Astrocyte of the hippocampus (primary cell): ENCODE results near the gene CDC42EP2.
A peak's percentile ranks its signal among the peaks of the same experiment; 100 is the strongest.

ENCODE experiments used
- DNase-seq: peaks from one replicate; pipeline ENCODE4 v3.0.0; 2011; ENCODE audit warnings: low read depth, low spot score

CDC42EP2 gene

DNA sequence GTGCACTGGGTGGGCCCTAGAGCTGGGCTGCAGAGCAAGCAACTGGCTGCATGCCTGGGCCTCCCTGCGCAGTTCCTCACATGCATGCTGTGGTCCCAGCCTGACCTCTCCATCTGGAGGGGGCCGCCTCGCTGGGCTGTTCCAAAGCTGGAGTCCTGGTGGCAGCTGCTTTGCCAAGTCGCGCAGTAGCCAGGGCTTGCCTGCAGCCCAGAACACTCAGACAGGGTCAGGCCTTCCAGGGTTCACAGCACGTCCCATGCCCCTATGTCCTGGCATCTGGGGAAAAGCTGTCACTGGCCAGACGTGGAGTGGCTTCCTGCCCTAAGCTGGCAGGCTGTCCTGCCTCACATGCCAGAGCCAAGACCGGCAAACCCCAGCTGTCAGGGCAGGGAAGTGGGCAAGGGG, 16.5 kb upstream of the CDC42EP2 start:
- DNase-seq, result no peak

GRCh38 chr11:65298655-65299179, 15.9 kb upstream of the CDC42EP2 start:
- DNase-seq, result peak; percentile 35

GRCh38 chr11:65300621-65301275, 13.9 kb upstream of the CDC42EP2 start:
- no peak for DNase-seq

DNA sequence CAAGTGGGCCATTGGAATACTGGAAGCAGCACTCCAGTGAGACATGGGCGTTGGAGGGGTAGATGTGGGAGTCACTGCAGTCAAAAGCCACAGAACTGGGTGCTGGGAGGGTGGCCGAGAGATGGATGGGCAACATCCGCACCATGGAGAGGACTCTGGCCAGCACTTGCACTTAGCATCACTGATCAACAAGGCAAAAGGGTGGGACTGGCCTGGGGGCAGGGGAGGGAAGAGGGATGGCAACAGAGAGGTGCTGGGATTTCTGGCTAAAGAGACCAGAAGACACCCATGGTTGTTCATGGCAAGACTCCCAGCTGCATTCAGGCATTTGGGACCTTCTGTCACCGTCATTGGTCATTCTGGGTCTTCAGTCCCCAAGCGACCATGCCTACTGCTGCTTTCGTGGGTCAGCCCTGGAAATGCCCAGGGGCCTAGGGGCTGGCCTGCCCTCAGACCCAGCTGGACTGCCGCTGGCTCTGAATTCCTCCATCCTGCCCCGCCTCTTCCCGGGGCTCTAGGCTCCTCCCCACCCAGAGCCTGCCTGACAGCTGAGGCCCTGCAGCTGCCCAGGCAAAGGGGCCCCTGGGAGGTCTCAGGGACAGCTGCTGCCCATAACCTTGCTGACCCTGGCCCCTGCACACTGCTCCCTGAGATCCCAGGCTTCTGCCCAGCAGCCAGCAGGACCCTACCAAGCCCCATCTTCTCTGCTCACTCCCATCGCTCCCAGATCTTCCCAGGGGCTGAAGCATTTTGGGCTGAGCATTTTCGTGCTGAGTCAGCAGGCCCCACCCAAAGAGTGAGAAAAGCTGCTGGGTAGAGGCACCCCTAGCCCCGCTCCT, 13.0 kb upstream of the CDC42EP2 start:
- DNase-seq, result peak; percentile 32

- DNase-seq, result no peak
Observed at GRCh38 chr11:65303555-65303954, 11.1 kb upstream of the CDC42EP2 start.

DNA sequence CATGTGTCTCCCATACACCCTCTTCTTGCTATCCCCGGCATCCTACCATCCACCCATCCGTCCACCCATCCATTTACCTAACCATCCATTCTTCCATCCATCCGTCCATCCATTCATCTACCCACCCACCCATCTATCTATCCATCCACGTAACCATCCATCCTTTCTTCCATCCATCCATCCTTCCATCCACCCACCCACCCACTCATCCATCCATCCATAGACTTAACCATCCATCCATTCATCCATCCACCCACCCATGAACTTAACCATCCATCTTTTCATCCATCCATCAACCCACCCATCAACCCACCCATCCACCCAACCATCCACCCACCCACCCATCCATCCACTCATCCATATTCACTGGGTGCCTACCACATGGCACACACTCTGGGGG, 10.6 kb upstream of the CDC42EP2 start:
- no peak for DNase-seq

DNA sequence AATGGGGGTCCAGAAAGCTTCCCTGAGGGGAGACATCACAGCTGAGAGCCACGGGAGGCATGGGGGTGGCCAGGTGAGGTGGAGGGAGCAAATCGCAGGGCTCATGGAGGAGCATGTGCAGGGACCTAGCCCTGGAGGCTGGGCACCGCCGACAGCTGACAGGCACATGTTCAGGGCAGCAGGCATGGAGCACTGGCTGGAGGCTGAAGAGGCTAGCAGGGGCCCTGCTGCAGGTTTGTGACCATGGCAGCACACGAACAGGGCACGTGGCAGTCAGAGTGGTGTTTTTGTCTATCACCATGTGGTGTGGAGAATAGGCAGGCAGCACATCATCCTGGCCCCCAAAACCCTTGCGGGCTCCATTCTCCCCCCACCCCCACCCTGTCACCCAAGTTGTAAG, 10.1 kb upstream of the CDC42EP2 start:
- no peak for DNase-seq

GRCh38 chr11:65305501-65306268, 9.0 kb upstream of the CDC42EP2 start:
- peak; percentile 74 for DNase-seq

DNA sequence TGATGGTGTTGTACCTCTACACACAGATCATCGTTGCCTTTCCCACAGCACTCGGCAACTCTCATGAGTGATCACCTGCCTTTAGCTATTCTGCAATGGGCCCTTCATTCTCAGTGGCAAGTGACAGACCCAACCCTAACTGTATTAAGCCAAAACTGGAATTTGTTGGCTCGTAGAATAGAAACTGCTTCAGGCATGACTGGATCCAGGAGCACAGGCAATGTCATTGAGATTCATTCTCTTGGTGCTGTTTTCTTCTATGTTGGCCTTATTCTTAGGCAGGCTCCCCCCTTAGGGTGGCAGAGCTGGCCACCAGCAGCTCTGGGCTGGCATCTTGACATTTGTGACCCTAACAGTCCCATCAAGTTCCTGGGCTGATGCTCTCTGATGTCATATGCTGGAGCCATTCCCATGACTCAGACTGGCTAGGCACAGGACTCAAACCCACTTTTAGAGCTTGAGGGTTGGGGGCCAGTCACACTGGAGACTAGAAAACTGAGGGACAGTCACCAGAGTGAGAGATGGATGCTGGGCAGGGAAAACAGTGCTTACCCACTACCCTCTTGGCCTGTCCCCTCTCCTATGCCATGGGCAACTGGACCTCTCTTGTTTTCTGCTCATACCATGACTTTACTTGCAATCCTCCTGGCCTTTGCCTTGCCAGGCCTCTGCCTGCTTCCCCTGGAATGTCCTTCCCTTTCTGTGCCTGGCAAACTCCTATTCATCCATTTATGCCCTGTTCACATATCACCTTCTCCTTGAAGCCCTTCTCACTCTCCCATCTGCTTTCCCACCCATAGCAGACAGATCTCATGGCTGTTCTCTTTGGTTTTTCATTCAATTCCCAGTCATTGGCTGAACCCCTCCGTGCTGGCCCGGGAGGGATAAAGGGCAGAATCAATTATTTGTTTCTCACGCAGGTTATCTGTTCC, 7.1 kb upstream of the CDC42EP2 start:
- no peak for DNase-seq

GRCh38 chr11:65308281-65308891, 6.3 kb upstream of the CDC42EP2 start:
- DNase-seq, result no peak

GRCh38 chr11:65309006-65309405, 5.7 kb upstream of the CDC42EP2 start:
- DNase-seq, result no peak

GRCh38 chr11:65310215-65310614, 4.5 kb upstream of the CDC42EP2 start:
- DNase-seq, result peak; percentile 43

DNA sequence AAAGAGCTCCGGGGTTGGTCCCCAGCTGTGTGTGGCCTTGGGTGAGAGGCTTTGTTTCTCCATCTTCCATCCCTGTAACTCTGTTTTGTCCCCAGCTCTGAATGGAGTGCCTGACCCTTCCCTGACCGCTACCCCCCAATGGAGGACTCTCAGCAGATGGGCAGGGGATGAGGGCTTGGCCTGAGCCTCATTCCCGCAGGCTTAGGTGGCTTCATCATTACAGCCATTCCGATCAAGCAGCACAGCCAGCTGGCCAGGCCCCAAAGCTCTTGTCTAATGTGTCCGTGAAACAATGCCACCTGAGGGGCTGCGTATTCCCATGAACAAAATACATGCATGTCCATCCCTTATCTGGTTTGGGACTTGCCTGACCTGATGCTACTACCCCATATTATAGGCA, 3.9 kb upstream of the CDC42EP2 start:
- DNase-seq, result peak; percentile 70

GRCh38 chr11:65311170-65311678, 3.4 kb upstream of the CDC42EP2 start:
- DNase-seq, result peak; percentile 23

DNA sequence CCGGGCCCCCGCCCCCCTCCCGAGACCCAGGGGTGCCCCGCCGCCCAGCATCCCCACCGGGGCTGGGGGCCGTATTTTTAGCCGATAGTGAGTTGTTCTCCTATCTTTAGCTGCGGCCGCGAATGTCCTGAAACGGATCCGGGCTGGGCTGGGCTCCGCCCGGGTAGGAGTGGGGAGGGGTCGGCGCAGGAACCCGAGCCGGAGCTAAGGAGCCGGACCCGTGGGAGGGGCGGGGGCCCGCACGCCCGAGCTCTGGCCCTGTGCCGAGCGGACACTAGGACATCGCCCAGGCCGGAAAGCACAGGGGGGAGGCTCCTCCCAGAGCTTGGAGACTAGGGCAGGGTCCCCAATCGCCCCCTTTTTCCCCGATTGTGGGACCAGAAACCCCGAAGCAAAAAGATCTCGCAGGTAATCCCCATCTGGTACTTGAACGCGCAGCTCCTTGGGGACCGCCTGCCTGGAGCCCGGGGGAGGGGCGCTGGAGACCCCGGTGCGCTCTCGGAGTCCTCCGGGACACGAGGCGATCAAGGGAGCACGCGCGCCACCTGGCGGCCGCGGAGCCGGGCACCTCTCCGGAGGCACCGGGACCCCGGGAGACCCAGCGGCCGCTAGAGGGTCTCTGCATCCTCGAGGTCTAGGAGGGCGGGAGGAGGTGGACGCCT, 669 bp downstream of the CDC42EP2 start:
- DNase-seq, result peak; percentile 92

DNA sequence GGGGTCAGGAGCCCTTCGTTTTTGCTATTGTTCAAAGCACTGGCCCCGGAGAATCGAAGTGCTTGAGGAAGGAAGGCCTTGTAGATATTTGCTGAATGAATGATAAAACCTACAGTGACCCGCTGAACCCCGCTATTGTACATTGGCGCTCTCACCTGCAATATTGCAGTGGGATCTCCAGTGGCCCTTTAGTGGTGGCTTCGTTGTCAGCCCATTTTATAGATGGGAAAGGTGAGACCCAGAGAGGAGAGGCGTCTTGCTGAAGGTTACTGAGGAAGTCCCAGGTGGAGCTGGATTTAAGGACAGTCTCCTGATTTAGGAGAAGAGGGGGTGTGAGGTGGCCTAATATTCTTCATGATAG, 1.2 kb downstream of the CDC42EP2 start:
- DNase-seq, result no peak

- peak; percentile 37 for DNase-seq
Observed at GRCh38 chr11:65316227-65317024, 1.8 kb downstream of the CDC42EP2 start.

DNA sequence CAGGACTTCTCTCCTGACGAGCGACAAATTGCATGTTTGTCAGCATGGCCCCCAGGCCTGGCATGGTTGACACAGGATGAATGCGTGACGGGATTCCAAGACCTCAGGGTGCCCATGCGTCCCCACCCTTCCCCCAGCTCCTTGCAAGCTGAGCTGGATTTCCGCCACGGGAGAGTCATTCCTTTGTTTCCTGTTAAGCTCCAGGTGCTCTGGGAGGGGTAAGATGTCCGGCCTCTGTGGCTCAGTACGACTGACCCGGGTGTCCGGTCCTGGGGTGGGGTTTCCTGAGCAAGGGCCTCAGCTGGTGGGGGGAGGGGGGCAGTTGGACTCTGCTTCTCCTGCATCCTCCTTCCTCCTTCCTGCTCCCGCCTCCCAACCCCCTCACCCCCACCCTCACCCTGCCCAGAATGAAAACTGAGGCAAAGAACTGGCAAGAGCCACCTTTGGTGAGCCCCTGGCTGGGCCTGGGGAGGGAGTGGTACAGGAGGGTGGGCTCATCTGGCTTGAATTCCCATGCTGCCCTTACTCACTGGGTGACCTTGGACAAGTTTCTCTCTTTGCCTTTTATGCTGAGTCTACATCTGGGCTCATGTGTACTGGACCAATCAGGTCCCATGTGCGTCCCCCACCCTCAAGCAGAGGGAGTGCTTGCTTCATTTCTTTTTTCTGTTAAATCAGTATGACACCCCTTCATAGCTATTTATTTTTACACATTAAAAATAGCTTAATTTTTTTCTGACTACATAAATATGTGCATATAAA, 2.5 kb downstream of the CDC42EP2 start:
- peak; percentile 57 for DNase-seq
